Thymus (tissue), 11 donors: ENCODE data around the gene ZNF865. TPM values are rescaled to one million over a fixed set of nuclear protein-coding genes. Genes with fewer than 3 reads are reported as not detected.

Experiments
- DNase-seq, 9 donors: peaks; one replicate each; pipeline ENCODE4 v3.0.0-alpha.2; 2013; ENCODE audit warnings: low spot score in 9 of 9, low read depth in 6 of 9, missing footprints in 1 of 9
- H3K27ac ChIP-seq, 2 donors: one replicate each; pipeline ENCODE4 v1.5.1; 2013; ENCODE audit warnings: control low read depth in 1 of 2, low read depth in 1 of 2, low read length in 1 of 2, mild to moderate bottlenecking in 1 of 2, moderate library complexity in 1 of 2
- H3K27me3 ChIP-seq, 2 donors: one replicate each; pipeline ENCODE4 v1.5.1; 2013; ENCODE audit warnings: low read length in 1 of 2; ENCODE audit not compliant: control insufficient read depth in 2 of 2, insufficient read depth in 1 of 2
- H3K36me3 ChIP-seq, 2 donors: one replicate each; pipeline ENCODE4 v1.5.1; 2013; ENCODE audit warnings: low read length in 1 of 2, mild to moderate bottlenecking in 1 of 2, moderate library complexity in 1 of 2; ENCODE audit not compliant: control insufficient read depth in 2 of 2, insufficient read depth in 2 of 2
- H3K4me1 ChIP-seq, 2 donors: one replicate each; pipeline ENCODE4 v1.5.1; 2013; ENCODE audit warnings: low read length in 2 of 2; ENCODE audit not compliant: control insufficient read depth in 2 of 2, insufficient read depth in 2 of 2
- H3K4me3 ChIP-seq, 2 donors: one replicate each; pipeline ENCODE4 v1.5.1; 2013; ENCODE audit warnings: low read length in 2 of 2, control low read depth in 1 of 2, mild to moderate bottlenecking in 1 of 2
- H3K9me3 ChIP-seq, 2 donors: one replicate each; pipeline ENCODE4 v1.5.1; 2013; ENCODE audit warnings: low read length in 1 of 2, mild to moderate bottlenecking in 1 of 2; ENCODE audit not compliant: control insufficient read depth in 2 of 2, insufficient read depth in 1 of 2
- WGBS: extraction: QIAGEN DNeasy Blood & Tissue Kit; methylation state at CpG from one replicate; pipeline ENCODE4 v1.1.7; 2013; 5-methylcytosine and 5-hydroxymethylcytosine counted together
- polyA plus RNA-seq: library from polyadenylated mRNA; stranded (reverse); fragments of 200-250 nt; gene quantifications from one replicate; pipeline ENCODE4 v1.2.3, GENCODE V29; 2013
- total RNA-seq: library from RNA; stranded (reverse); fragments of 120-200 nt; gene quantifications from one replicate; pipeline ENCODE4 v1.2.4, GENCODE V29; 2013
- donor health status: healthy.

ZNF865 gene
- total and polyA plus RNA-seq, 2 donors, result 0.85 to 7.2 TPM

GRCh38 chr19:55666343-55667005, 61.0 kb downstream of the ZNF865 start:
- H3K4me1 ChIP-seq, result no peaks in the 10 kb centered on the region
- H3K27ac ChIP-seq, result no peak overlapping the region
- H3K4me3 ChIP-seq, result no peak overlapping the region
- no peaks in the 10 kb centered on the region for H3K9me3 ChIP-seq
- no peak for DNase-seq
- WGBS, result 95% methylated on average over 12 of the region's 12 CpGs
- peaks cover 89 to 97% of the 10 kb centered on the region in 2 donors for H3K36me3 ChIP-seq
- H3K27me3 ChIP-seq, result no peaks in the 10 kb centered on the region

Other genes with a start within 250 kb of the ZNF865 start
- gene GARIN5B, start 242.4 kb upstream of the ZNF865 start, total RNA-seq, result not detected
- gene GARIN5B, start 242.4 kb upstream of the ZNF865 start, polyA plus RNA-seq, result 0.05 TPM
- 0.38 TPM for gene IL11, start 235.2 kb upstream of the ZNF865 start, total RNA-seq
- 1.5 TPM for gene IL11, start 235.2 kb upstream of the ZNF865 start, polyA plus RNA-seq
- 0.14 TPM for gene TMEM190, start 228.8 kb upstream of the ZNF865 start, total RNA-seq
- gene TMEM190, start 228.8 kb upstream of the ZNF865 start, polyA plus RNA-seq, result 3.4 TPM
- gene TMEM238, start 221.4 kb upstream of the ZNF865 start, total RNA-seq, result 2.5 TPM
- gene TMEM238, start 221.4 kb upstream of the ZNF865 start, polyA plus RNA-seq, result 0.23 TPM
- 667 TPM for gene RPL28, start 219.7 kb upstream of the ZNF865 start, total RNA-seq
- gene RPL28, start 219.7 kb upstream of the ZNF865 start, polyA plus RNA-seq, result 2,578 TPM
- 120 TPM for gene UBE2S, start 197.9 kb upstream of the ZNF865 start, total RNA-seq
- 14.6 TPM for gene UBE2S, start 197.9 kb upstream of the ZNF865 start, polyA plus RNA-seq
- gene SHISA7, start 162.3 kb upstream of the ZNF865 start, total RNA-seq, result 0.05 TPM
- gene SHISA7, start 162.3 kb upstream of the ZNF865 start, polyA plus RNA-seq, result 0.11 TPM
- gene ISOC2, start 144.0 kb upstream of the ZNF865 start, total RNA-seq, result 26.4 TPM
- 24.8 TPM for gene ISOC2, start 144.0 kb upstream of the ZNF865 start, polyA plus RNA-seq
- not detected for gene C19orf85, start 140.9 kb upstream of the ZNF865 start, total RNA-seq
- gene C19orf85, start 140.9 kb upstream of the ZNF865 start, polyA plus RNA-seq, result not detected
- 1.1 TPM for gene ZNF628, start 129.0 kb upstream of the ZNF865 start, total RNA-seq
- gene ZNF628, start 129.0 kb upstream of the ZNF865 start, polyA plus RNA-seq, result 4.8 TPM
- gene NAT14, start 120.5 kb upstream of the ZNF865 start, total RNA-seq, result 116 TPM
- 58.2 TPM for gene NAT14, start 120.5 kb upstream of the ZNF865 start, polyA plus RNA-seq
- 0.80 TPM for gene SSC5D, start 117.2 kb upstream of the ZNF865 start, total RNA-seq
- gene SSC5D, start 117.2 kb upstream of the ZNF865 start, polyA plus RNA-seq, result 1.8 TPM
- gene SBK2, start 68.5 kb upstream of the ZNF865 start, total RNA-seq, result not detected
- gene SBK2, start 68.5 kb upstream of the ZNF865 start, polyA plus RNA-seq, result not detected
- not detected for gene SBK3, start 60.1 kb upstream of the ZNF865 start, total RNA-seq
- 0.11 TPM for gene SBK3, start 60.1 kb upstream of the ZNF865 start, polyA plus RNA-seq
- 2.3 TPM for gene ZNF579, start 24.8 kb upstream of the ZNF865 start, total RNA-seq
- gene ZNF579, start 24.8 kb upstream of the ZNF865 start, polyA plus RNA-seq, result 5.5 TPM
- 4.6 TPM for gene FIZ1, start 6.1 kb upstream of the ZNF865 start, total RNA-seq
- 11.9 TPM for gene FIZ1, start 6.1 kb upstream of the ZNF865 start, polyA plus RNA-seq
- gene ZNF524, start 5.4 kb upstream of the ZNF865 start, total RNA-seq, result 13.3 TPM
- gene ZNF524, start 5.4 kb upstream of the ZNF865 start, polyA plus RNA-seq, result 25.0 TPM
- gene ZNF784, start 18.9 kb downstream of the ZNF865 start, total RNA-seq, result 2.7 TPM
- 5.4 TPM for gene ZNF784, start 18.9 kb downstream of the ZNF865 start, polyA plus RNA-seq
- gene ZNF580, start 35.4 kb downstream of the ZNF865 start, total RNA-seq, result 6.4 TPM
- 32.9 TPM for gene ZNF580, start 35.4 kb downstream of the ZNF865 start, polyA plus RNA-seq
- 19.0 TPM for gene ZNF581, start 38.0 kb downstream of the ZNF865 start, total RNA-seq
- gene ZNF581, start 38.0 kb downstream of the ZNF865 start, polyA plus RNA-seq, result 22.9 TPM
- gene CCDC106, start 42.6 kb downstream of the ZNF865 start, total RNA-seq, result 6.2 TPM
- gene CCDC106, start 42.6 kb downstream of the ZNF865 start, polyA plus RNA-seq, result 17.2 TPM
- gene U2AF2, start 49.4 kb downstream of the ZNF865 start, total RNA-seq, result 137 TPM
- gene U2AF2, start 49.4 kb downstream of the ZNF865 start, polyA plus RNA-seq, result 123 TPM
- gene EPN1, start 69.6 kb downstream of the ZNF865 start, total RNA-seq, result 9.9 TPM
- gene EPN1, start 69.6 kb downstream of the ZNF865 start, polyA plus RNA-seq, result 34.6 TPM
- not detected for gene NLRP9, start 132.8 kb downstream of the ZNF865 start, total RNA-seq
- gene NLRP9, start 132.8 kb downstream of the ZNF865 start, polyA plus RNA-seq, result 0.02 TPM
- gene RFPL4A, start 153.4 kb downstream of the ZNF865 start, total RNA-seq, result 0.33 TPM
- gene RFPL4A, start 153.4 kb downstream of the ZNF865 start, polyA plus RNA-seq, result 0.23 TPM
- gene RFPL4AL1, start 163.5 kb downstream of the ZNF865 start, total RNA-seq, result 0.28 TPM
- 0.05 TPM for gene RFPL4AL1, start 163.5 kb downstream of the ZNF865 start, polyA plus RNA-seq
- under 0.01 TPM for gene NLRP11, start 226.4 kb downstream of the ZNF865 start, total RNA-seq
- 0.02 TPM for gene NLRP11, start 226.4 kb downstream of the ZNF865 start, polyA plus RNA-seq
- under 0.01 TPM for gene NLRP4, start 230.9 kb downstream of the ZNF865 start, total RNA-seq
- gene NLRP4, start 230.9 kb downstream of the ZNF865 start, polyA plus RNA-seq, result 0.09 TPM